K562 (cell line): ENCODE measurements around the gene TSC1. TPM values are rescaled to one million over a fixed set of nuclear protein-coding genes. Genes with fewer than 3 reads are reported as not detected.

Source experiments
- BCOR ChIP-seq: fragments of 450-650 bp; IDR thresholded peaks from 2 replicates; pipeline ENCODE4 v1.6.1; 2016
- CBX8 ChIP-seq: fragments of 200-600 bp; sonication (generic); IDR thresholded peaks from 2 replicates; pipeline ENCODE4 v1.6.1; 2012; ENCODE audit warnings: borderline replicate concordance, mixed run types, low read depth, mild to moderate bottlenecking, moderate library complexity, mixed read lengths, low read length, control low read depth, inconsistent platforms; ENCODE audit not compliant: poor library complexity, severe bottlenecking; ENCODE audit errors: extremely low read depth
- FOXJ2 ChIP-seq: fragments of 200-800 bp; sonication (Bioruptor generic); IDR thresholded peaks from 2 replicates; pipeline ENCODE4 v1.6.1; 2016; ENCODE audit warnings: missing genetic modification characterization, missing compliant biosample characterization
- HMGN3 ChIP-seq: IDR thresholded peaks from 2 replicates; pipeline ENCODE4 v1.6.1; 2011; ENCODE audit warnings: borderline replicate concordance, low read depth, mild to moderate bottlenecking, mixed read lengths, low read length; ENCODE audit not compliant: insufficient read length; ENCODE audit errors: extremely low read depth
- HNRNPLL ChIP-seq: fragments of 200-400 bp; formaldehyde crosslinking; IDR thresholded peaks from 2 replicates; pipeline ENCODE4 v1.6.1; 2017; ENCODE audit warnings: low read length, low read depth, mild to moderate bottlenecking; ENCODE audit not compliant: poor library complexity, severe bottlenecking
- JUN ChIP-seq, 2 experiments: sonication (generic) in 1 of 2; formaldehyde crosslinking in 1 of 2; IDR thresholded peaks; 2 replicates each; pipeline versions ENCODE4 v1.6.1 to v1.8.0; 2012 to 2022; ENCODE audit warnings: borderline replicate concordance in 2 of 2, mild to moderate bottlenecking in 2 of 2, improper control_type of control experiment in 1 of 2, low read depth in 1 of 2, low read length in 1 of 2, missing genetic modification reagents in 1 of 2
- L3MBTL2 ChIP-seq: fragments of 450-650 bp; IDR thresholded peaks from 2 replicates; pipeline ENCODE4 v1.6.1; 2016; ENCODE audit warnings: mild to moderate bottlenecking, moderate library complexity
- MAX ChIP-seq: sonication (generic); formaldehyde crosslinking; IDR thresholded peaks from 2 replicates; pipeline ENCODE4 v1.9.0; 2022; ENCODE audit warnings: mild to moderate bottlenecking, missing genetic modification reagents
- MTA3 ChIP-seq: fragments of 450-650 bp; formaldehyde crosslinking; IDR thresholded peaks from 2 replicates; pipeline ENCODE4 v1.6.1; 2017; ENCODE audit warnings: mild to moderate bottlenecking, borderline replicate concordance
- POLR2AphosphoS5 ChIP-seq: IDR thresholded peaks from 2 replicates; pipeline ENCODE4 v1.6.1; 2011; ENCODE audit warnings: mild to moderate bottlenecking, low read depth, low read length, moderate library complexity; ENCODE audit not compliant: control insufficient read depth, insufficient read depth
- RCOR1 ChIP-seq, 2 experiments: IDR thresholded peaks; 2 replicates each; pipeline ENCODE4 v1.6.1; 2012; ENCODE audit warnings: low read depth in 2 of 2, low read length in 2 of 2, borderline replicate concordance in 1 of 2, improper control_type of control experiment in 1 of 2
- SAP30 ChIP-seq: fragments of 200-600 bp; sonication (generic); IDR thresholded peaks from 2 replicates; pipeline ENCODE4 v1.6.1; 2012; ENCODE audit warnings: borderline replicate concordance, low read depth, mild to moderate bottlenecking, moderate library complexity, low read length, control low read depth, inconsistent platforms; ENCODE audit not compliant: insufficient read depth, poor library complexity, severe bottlenecking
- SIRT6 ChIP-seq: IDR thresholded peaks from one replicate; pipeline ENCODE4 v1.6.1; 2012; ENCODE audit warnings: low read depth, mild to moderate bottlenecking, control low read depth, inconsistent platforms, low read length, moderate library complexity
- SOX6 ChIP-seq: fragments of 450-650 bp; IDR thresholded peaks from 2 replicates; pipeline ENCODE4 v1.6.1; 2014; ENCODE audit warnings: mild to moderate bottlenecking
- STAG1 ChIP-seq: sonication (generic); formaldehyde crosslinking; IDR thresholded peaks from 2 replicates; pipeline ENCODE4 v1.5.0; 2020; ENCODE audit warnings: missing genetic modification reagents, borderline replicate concordance
- TAL1 ChIP-seq: fragments of 450-650 bp; IDR thresholded peaks from 2 replicates; pipeline ENCODE4 v1.6.1; 2016; ENCODE audit warnings: mild to moderate bottlenecking
- VEZF1 ChIP-seq: fragments of 200-800 bp; sonication (Bioruptor generic); IDR thresholded peaks from 2 replicates; pipeline ENCODE4 v1.6.1; 2017; ENCODE audit warnings: missing genetic modification characterization, missing compliant biosample characterization
- ZNF398 ChIP-seq: fragments of 250-450 bp; sonication (Bioruptor Pico); IDR thresholded peaks from 2 replicates; pipeline ENCODE4 v1.8.0; 2021; ENCODE audit warnings: moderate library complexity, mild to moderate bottlenecking, inconsistent platforms
- polyA plus RNA-seq, 8 experiments: library from polyadenylated mRNA; depleted of rRNA in 4 of 8; stranded (reverse) in 5 of 8; unstranded in 3 of 8; fragments of >200 nt; fragmentation: Nextera tagmentation in 2 of 8; fragmentation: Illumina TruSeq in 1 of 8; extraction: Ambion mirVana in 2 of 8; extraction: Trizol in 1 of 8; gene quantifications; 2 replicates each; pipeline versions ENCODE4 v1.2.1 to v1.2.3, GENCODE V29; 2011 to 2014; ENCODE audit warnings: inconsistent platforms in 1 of 8, missing spikeins in 1 of 8
- total RNA-seq, 7 experiments: library from RNA; depleted of rRNA in 6 of 7; stranded (reverse); fragments of >200 nt in 6 of 7; fragmentation: Illumina TruSeq in 2 of 7; extraction: Trizol in 2 of 7; gene quantifications; 2 replicates each; pipeline versions ENCODE4 v1.2.1 to v1.2.3, GENCODE V29; 2011 to 2021; ENCODE audit warnings: low replicate concordance in 1 of 7
- TF ChIP-seq, protein P1 (sequence below): sonication (generic); formaldehyde crosslinking; IDR thresholded peaks from 2 replicates; pipeline ENCODE4 v1.9.0; 2022; ENCODE audit warnings: mild to moderate bottlenecking, missing genetic modification reagents
- TF ChIP-seq, protein P2 (sequence below): fragments of 250-450 bp; sonication (Bioruptor Pico); IDR thresholded peaks from 2 replicates; pipeline ENCODE4 v1.4.0; 2020

TSC1 gene
- total and polyA plus RNA-seq, 9 of the 15 experiments (the other 6 are each of a cell fraction or from before 2014, with no cell fraction given): 6.9 to 37.6 (median 18.6) TPM

DNA sequence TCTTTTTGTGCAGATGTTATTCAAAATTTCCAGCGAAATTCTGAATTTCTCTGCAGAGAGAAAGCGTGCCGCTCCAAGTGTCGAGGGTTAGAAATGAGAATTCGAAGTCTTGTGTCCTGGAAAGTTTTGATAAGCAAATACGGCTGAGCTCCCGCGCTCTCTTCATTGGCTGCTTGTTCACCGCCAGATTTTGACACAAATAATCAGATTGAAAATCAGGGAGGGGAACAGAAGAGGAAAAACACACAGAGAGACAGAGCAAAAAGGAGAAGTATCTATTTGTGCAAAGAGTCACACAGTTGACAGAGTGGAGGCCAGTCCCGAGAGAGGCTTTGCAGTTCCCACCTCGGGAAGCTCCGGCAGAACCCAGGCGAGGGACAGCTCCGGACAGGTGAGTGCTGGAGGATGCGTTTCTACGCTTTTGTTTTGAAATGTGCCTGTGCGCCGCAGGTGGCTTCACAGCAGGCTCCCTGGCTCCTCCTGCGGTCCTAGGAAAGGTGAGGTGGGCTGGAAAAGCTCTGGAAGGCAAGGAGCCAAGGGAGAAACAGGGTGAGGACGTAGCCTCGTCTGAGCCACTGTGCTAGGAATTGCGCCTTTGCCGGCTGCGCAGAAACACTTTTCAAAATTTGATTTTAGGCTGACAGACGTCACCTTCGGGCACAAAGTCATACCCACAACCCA is 34.2 kb upstream of the TSC1 start, which contains the start of gene GFI1B (continued):
- peak; percentile 61 for TF ChIP-seq SOX6
- TF ChIP-seq SIRT6: no peak
- TF ChIP-seq JUN (IDR thresholded peaks at IDR 0.05; ENCODE audit: borderline replicate concordance, low read depth, low read length): peak; percentile 38; the same call in 1 of the 2 replicates
- no peak for TF ChIP-seq JUN (CRISPR knock-in tag; IDR thresholded peaks at IDR 0.05; ENCODE audit: borderline replicate concordance)
- TF ChIP-seq RCOR1 (IDR thresholded peaks at IDR 0.05; ENCODE audit: borderline replicate concordance in 1 of 2, low read depth in 2 of 2, low read length in 2 of 2): peak; percentile 99
- TF ChIP-seq FOXJ2 (tag): peak; percentile 7; the same call in 1 of the 2 replicates
- 0 out of 2 replicates have a peak, but pooled peaks have one; percentile 8 for TF ChIP-seq TAL1
- peak; percentile 96 for TF ChIP-seq L3MBTL2
- peak; percentile 20; the same call in 1 of the 2 replicates for TF ChIP-seq BCOR
- TF ChIP-seq POLR2AphosphoS5: peak; percentile 37; the same call in 1 of the 2 replicates
- TF ChIP-seq, protein P1, sequence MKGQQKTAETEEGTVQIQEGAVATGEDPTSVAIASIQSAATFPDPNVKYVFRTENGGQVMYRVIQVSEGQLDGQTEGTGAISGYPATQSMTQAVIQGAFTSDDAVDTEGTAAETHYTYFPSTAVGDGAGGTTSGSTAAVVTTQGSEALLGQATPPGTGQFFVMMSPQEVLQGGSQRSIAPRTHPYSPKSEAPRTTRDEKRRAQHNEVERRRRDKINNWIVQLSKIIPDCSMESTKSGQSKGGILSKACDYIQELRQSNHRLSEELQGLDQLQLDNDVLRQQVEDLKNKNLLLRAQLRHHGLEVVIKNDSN (CRISPR knock-in tag): no peak
- peak; percentile 55 for TF ChIP-seq HNRNPLL
- no peak for TF ChIP-seq VEZF1
- TF ChIP-seq HMGN3: peak; percentile 37
- TF ChIP-seq, protein P2, sequence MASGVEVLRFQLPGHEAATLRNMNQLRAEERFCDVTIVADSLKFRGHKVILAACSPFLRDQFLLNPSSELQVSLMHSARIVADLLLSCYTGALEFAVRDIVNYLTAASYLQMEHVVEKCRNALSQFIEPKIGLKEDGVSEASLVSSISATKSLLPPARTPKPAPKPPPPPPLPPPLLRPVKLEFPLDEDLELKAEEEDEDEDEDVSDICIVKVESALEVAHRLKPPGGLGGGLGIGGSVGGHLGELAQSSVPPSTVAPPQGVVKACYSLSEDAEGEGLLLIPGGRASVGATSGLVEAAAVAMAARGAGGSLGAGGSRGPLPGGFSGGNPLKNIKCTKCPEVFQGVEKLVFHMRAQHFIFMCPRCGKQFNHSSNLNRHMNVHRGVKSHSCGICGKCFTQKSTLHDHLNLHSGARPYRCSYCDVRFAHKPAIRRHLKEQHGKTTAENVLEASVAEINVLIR (CRISPR knock-in tag): no peak
- TF ChIP-seq STAG1 (CRISPR knock-in tag): 0 out of 2 replicates have a peak, but pooled peaks have one; percentile 28
- peak; percentile 43 for TF ChIP-seq SAP30
- no peak for TF ChIP-seq CBX8
- TF ChIP-seq MTA3: peak; percentile 62; the same call in 1 of the 2 replicates
- TF ChIP-seq ZNF398 (CRISPR knock-in tag): no peak
- 0 out of 2 replicates have a peak, but pooled peaks have one; percentile 29 for TF ChIP-seq MAX
